Ovary (tissue), 3 donors: Measurements from ENCODE around the gene CKM.

Experiments used
- EP300 ChIP-seq: sonication (generic); formaldehyde crosslinking; IDR thresholded peaks from one replicate; pipeline ENCODE4 v1.6.1; 2017; ENCODE audit warnings: antibody characterized with exemption
- POLR2A ChIP-seq: fragments of 450-650 bp; IDR thresholded peaks from one replicate; pipeline ENCODE4 v1.6.1; 2017; ENCODE audit warnings: antibody characterized with exemption, mild to moderate bottlenecking, moderate library complexity
- TF ChIP-seq, protein P1 (sequence below), 3 donors: fragments of 450-650 bp in 2 of 3; fragments of 200-600 bp in 1 of 3; IDR thresholded peaks; one replicate each; pipeline versions ENCODE4 v1.5.1 to v1.8.0; 2016 to 2022; ENCODE audit warnings: antibody characterized with exemption in 3 of 3, mild to moderate bottlenecking in 1 of 3
- donor health status: DM: no; HTN: no; CAD: no.

DNA sequence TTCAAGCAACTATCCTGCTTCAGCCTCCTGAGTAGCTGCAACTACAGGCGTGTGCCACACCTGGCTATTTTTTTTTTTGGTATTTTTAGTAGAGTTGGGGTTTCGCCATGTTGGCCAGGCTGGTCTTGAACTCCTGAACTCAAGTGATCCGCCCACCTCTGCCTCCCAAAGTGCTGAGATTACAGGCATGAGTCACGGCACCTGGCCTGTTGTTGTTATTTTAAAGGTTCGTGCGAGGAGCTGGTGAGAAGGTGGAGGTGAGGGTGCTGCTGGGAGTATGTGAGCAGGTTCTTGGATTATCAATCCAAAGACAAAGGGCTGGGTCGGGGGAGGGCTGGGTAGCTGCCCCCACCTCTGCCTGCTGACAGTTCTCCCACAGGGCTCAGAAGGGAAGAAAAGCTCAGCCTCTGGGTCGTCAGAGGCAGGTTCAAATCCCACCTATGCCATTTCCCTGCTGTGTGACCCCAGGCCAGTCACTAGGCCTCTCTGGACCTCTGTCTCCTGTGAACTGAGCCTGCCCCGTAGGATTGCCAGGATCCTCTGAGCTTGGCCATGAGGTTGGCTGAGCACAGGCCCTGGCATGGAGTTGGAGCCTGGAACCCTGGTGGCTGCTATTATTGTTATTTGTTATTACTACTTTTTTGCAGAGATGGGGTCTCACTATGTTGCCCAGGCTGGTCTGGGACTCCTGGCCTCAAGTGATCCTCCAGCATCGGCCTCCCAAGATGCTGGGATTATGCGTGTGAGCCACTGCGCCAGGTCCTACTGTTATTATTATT is 1.5 kb downstream of the CKM start:
- TF ChIP-seq, protein P1, sequence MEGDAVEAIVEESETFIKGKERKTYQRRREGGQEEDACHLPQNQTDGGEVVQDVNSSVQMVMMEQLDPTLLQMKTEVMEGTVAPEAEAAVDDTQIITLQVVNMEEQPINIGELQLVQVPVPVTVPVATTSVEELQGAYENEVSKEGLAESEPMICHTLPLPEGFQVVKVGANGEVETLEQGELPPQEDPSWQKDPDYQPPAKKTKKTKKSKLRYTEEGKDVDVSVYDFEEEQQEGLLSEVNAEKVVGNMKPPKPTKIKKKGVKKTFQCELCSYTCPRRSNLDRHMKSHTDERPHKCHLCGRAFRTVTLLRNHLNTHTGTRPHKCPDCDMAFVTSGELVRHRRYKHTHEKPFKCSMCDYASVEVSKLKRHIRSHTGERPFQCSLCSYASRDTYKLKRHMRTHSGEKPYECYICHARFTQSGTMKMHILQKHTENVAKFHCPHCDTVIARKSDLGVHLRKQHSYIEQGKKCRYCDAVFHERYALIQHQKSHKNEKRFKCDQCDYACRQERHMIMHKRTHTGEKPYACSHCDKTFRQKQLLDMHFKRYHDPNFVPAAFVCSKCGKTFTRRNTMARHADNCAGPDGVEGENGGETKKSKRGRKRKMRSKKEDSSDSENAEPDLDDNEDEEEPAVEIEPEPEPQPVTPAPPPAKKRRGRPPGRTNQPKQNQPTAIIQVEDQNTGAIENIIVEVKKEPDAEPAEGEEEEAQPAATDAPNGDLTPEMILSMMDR (IDR thresholded peaks at IDR 0.05): no peak
- TF ChIP-seq EP300: no peak
- no peak for TF ChIP-seq POLR2A
